Measurements from ENCODE around the gene ZNF329. TPM values are rescaled to one million over a fixed set of nuclear protein-coding genes. Genes with fewer than 3 reads are reported as not detected.

Gene ZNF329
- total RNA-seq, 1 donor from 2014 or later: 11.1 TPM

- Mint-ChIP-seq H3K4me3 (ENCODE audit: unreplicated experiment) (peak overlapping the region; percentile 94), H3K27me3 (ENCODE audit: low read depth, unreplicated experiment) (no peaks in the 10 kb centered on the region), H3K9me3 (ENCODE audit: unreplicated experiment) (peaks cover 79% of the 10 kb centered on the region), H3K4me1 (ENCODE audit: low read depth, unreplicated experiment) (peaks cover 5% of the 10 kb centered on the region), H3K36me3 (ENCODE audit: low read depth, unreplicated experiment) (peaks cover 60% of the 10 kb centered on the region), H3K27ac (ENCODE audit: unreplicated experiment) (peak overlapping the region; percentile 99)
- Histone ChIP-seq H3K79me2 (ENCODE audit: insufficient read depth, low read length) (peaks cover 36% of the 10 kb centered on the region), H3K9me3 (ENCODE audit: insufficient read depth, low read depth, low read length) (peaks cover 58% of the 10 kb centered on the region), H3K27ac (ENCODE audit: low read depth, low read length) (peak overlapping the region; percentile 93), H3K36me3 (ENCODE audit: insufficient read depth, low read length) (peaks cover 18% of the 10 kb centered on the region), H4K20me1 (ENCODE audit: insufficient read depth, low read length) (no peaks in the 10 kb centered on the region), H3K4me3 (ENCODE audit: insufficient read depth, low read depth, low read length) (peak overlapping the region; percentile 76), H3K27me3 (ENCODE audit: insufficient read depth, low read length) (no peaks in the 10 kb centered on the region), H2AFZ (ENCODE audit: low read depth, low read length) (peak overlapping the region; percentile 24), H3K4me2 (ENCODE audit: low read length) (peak overlapping the region; percentile 95), H3K9ac (ENCODE audit: low read length) (peak overlapping the region; percentile 91), H3K4me1 (ENCODE audit: insufficient read depth, low read length) (peaks cover 2% of the 10 kb centered on the region)
- TF ChIP-seq, protein P1, sequence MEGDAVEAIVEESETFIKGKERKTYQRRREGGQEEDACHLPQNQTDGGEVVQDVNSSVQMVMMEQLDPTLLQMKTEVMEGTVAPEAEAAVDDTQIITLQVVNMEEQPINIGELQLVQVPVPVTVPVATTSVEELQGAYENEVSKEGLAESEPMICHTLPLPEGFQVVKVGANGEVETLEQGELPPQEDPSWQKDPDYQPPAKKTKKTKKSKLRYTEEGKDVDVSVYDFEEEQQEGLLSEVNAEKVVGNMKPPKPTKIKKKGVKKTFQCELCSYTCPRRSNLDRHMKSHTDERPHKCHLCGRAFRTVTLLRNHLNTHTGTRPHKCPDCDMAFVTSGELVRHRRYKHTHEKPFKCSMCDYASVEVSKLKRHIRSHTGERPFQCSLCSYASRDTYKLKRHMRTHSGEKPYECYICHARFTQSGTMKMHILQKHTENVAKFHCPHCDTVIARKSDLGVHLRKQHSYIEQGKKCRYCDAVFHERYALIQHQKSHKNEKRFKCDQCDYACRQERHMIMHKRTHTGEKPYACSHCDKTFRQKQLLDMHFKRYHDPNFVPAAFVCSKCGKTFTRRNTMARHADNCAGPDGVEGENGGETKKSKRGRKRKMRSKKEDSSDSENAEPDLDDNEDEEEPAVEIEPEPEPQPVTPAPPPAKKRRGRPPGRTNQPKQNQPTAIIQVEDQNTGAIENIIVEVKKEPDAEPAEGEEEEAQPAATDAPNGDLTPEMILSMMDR (IDR thresholded peaks at IDR 0.05; ENCODE audit: insufficient read depth, low read depth, low read length): no peak
- TF ChIP-seq EZH2 (IDR thresholded peaks at IDR 0.05; ENCODE audit: insufficient read depth, low read length): no peak
- DNase-seq (ENCODE audit: low read depth) (no peak), FAIRE-seq (no peak)
Measured at GRCh38 chr19:58182577-58182988, 32.0 kb upstream of the ZNF329 start.

DNA sequence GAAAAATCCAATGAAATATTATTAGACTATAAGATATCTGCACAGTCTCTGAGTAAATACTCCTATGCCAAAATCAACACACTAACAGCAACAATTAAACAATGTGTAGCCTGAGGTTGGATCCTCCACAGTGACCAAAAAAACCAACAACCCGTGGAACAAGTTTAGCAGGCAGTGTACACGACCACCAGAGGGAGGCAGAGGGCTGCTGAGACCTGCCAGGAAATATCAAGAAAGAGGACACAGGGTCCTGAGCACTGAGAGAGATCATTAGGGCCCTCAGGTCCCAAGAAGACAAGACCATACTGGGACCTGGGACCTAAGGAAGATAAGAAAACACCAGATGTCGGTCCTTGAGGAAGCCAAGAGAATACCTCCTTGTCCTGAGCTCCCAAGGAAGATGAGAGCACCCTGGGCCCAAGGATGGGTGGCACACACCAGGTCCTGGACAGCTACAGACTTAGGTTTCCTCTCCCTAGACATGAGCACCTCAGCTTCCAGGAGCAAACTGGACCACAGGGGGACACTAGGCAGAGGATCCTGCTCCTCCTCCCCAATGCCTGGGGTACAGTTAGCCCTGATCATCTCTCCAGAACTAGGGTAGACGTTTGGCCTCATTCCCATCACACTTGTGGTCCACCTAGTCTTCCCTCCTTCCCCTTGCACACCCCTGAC, 31.4 kb upstream of the ZNF329 start:
- peaks cover 79% of the 10 kb centered on the region for H3K9me3 Mint-ChIP-seq (ENCODE audit: unreplicated experiment)
- H3K9me3 ChIP-seq (ENCODE audit: insufficient read depth, low read depth, low read length): peaks cover 56% of the 10 kb centered on the region
- TF ChIP-seq, protein P1 (IDR thresholded peaks at IDR 0.05; ENCODE audit: insufficient read depth, low read depth, low read length): peak; percentile 22
- no peak for TF ChIP-seq EZH2 (IDR thresholded peaks at IDR 0.05; ENCODE audit: insufficient read depth, low read length)
- H3K36me3 ChIP-seq (ENCODE audit: insufficient read depth, low read length): peaks cover 14% of the 10 kb centered on the region
- no peaks in the 10 kb centered on the region for H3K27me3 Mint-ChIP-seq (ENCODE audit: low read depth, unreplicated experiment)
- H3K4me3 ChIP-seq (ENCODE audit: insufficient read depth, low read depth, low read length): peak overlapping the region; percentile 42
- no peaks in the 10 kb centered on the region for H4K20me1 ChIP-seq (ENCODE audit: insufficient read depth, low read length)
- H3K27ac ChIP-seq (ENCODE audit: low read depth, low read length): no peak overlapping the region
- DNase-seq (ENCODE audit: low read depth) (no peak), FAIRE-seq (no peak)
- H2AFZ ChIP-seq (ENCODE audit: low read depth, low read length): peak overlapping the region; percentile 24
- H3K36me3 Mint-ChIP-seq (ENCODE audit: low read depth, unreplicated experiment): peaks cover 60% of the 10 kb centered on the region
- peak overlapping the region; percentile 99 for H3K27ac Mint-ChIP-seq (ENCODE audit: unreplicated experiment)
- H3K4me1 ChIP-seq (ENCODE audit: insufficient read depth, low read length): peaks cover 2% of the 10 kb centered on the region
- no peaks in the 10 kb centered on the region for H3K27me3 ChIP-seq (ENCODE audit: insufficient read depth, low read length)
- H3K79me2 ChIP-seq (ENCODE audit: insufficient read depth, low read length): peaks cover 36% of the 10 kb centered on the region
- peak overlapping the region; percentile 95 for H3K4me2 ChIP-seq (ENCODE audit: low read length)
- peak overlapping the region; percentile 94 for H3K4me3 Mint-ChIP-seq (ENCODE audit: unreplicated experiment)
- H3K9ac ChIP-seq (ENCODE audit: low read length): no peak overlapping the region
- peaks cover 5% of the 10 kb centered on the region for H3K4me1 Mint-ChIP-seq (ENCODE audit: low read depth, unreplicated experiment)

- Histone ChIP-seq H4K20me1 (ENCODE audit: insufficient read depth, low read length) (no peaks in the 10 kb centered on the region), H3K4me1 (ENCODE audit: insufficient read depth, low read length) (no peaks in the 10 kb centered on the region), H2AFZ (ENCODE audit: low read depth, low read length) (no peak overlapping the region), H3K36me3 (ENCODE audit: insufficient read depth, low read length) (no peaks in the 10 kb centered on the region), H3K27ac (ENCODE audit: low read depth, low read length) (no peak overlapping the region), H3K27me3 (ENCODE audit: insufficient read depth, low read length) (no peaks in the 10 kb centered on the region), H3K9ac (ENCODE audit: low read length) (no peak overlapping the region), H3K79me2 (ENCODE audit: insufficient read depth, low read length) (no peaks in the 10 kb centered on the region), H3K9me3 (ENCODE audit: insufficient read depth, low read depth, low read length) (peaks cover 34% of the 10 kb centered on the region), H3K4me3 (ENCODE audit: insufficient read depth, low read depth, low read length) (no peak overlapping the region), H3K4me2 (ENCODE audit: low read length) (no peak overlapping the region)
- Mint-ChIP-seq H3K4me3 (ENCODE audit: unreplicated experiment) (no peak overlapping the region), H3K9me3 (ENCODE audit: unreplicated experiment) (peaks cover 65% of the 10 kb centered on the region), H3K36me3 (ENCODE audit: low read depth, unreplicated experiment) (peaks cover 12% of the 10 kb centered on the region), H3K27ac (ENCODE audit: unreplicated experiment) (no peak overlapping the region), H3K27me3 (ENCODE audit: low read depth, unreplicated experiment) (no peaks in the 10 kb centered on the region), H3K4me1 (ENCODE audit: low read depth, unreplicated experiment) (no peaks in the 10 kb centered on the region)
- TF ChIP-seq, protein P1 (IDR thresholded peaks at IDR 0.05; ENCODE audit: insufficient read depth, low read depth, low read length): no peak
- no peak for TF ChIP-seq EZH2 (IDR thresholded peaks at IDR 0.05; ENCODE audit: insufficient read depth, low read length)
- DNase-seq (ENCODE audit: low read depth) (peak; percentile 31), FAIRE-seq (no peak)
Measured at GRCh38 chr19:58170860-58171259, 20.3 kb upstream of the ZNF329 start.
